SJCRH30 (cell line): ENCODE results near the gene STK35. TPM values are rescaled to one million over a fixed set of nuclear protein-coding genes. Genes with fewer than 3 reads are reported as not detected.

Source experiments
- DNase-seq, 2 experiments: peaks; one replicate each; pipeline ENCODE4 v3.0.0-alpha.2; 2015 to 2020
- H3K27ac ChIP-seq: fragments of 250-450 bp; sonication (Bioruptor Pico); 2 replicates; pipeline ENCODE4 v1.5.1; 2020; ENCODE audit warnings: mild to moderate bottlenecking, moderate library complexity
- H3K27me3 ChIP-seq: fragments of 250-450 bp; sonication (Bioruptor Pico); 2 replicates; pipeline ENCODE4 v1.5.1; 2020; ENCODE audit warnings: mild to moderate bottlenecking, moderate library complexity
- H3K36me3 ChIP-seq: fragments of 250-450 bp; sonication (Bioruptor Pico); 2 replicates; pipeline ENCODE4 v1.5.1; 2020; ENCODE audit warnings: mild to moderate bottlenecking, moderate library complexity
- H3K4me1 ChIP-seq: fragments of 250-450 bp; sonication (Bioruptor Pico); 2 replicates; pipeline ENCODE4 v1.5.1; 2020; ENCODE audit warnings: mild to moderate bottlenecking, moderate library complexity
- H3K4me3 ChIP-seq: fragments of 250-450 bp; sonication (Bioruptor Pico); 2 replicates; pipeline ENCODE4 v1.5.1; 2020; ENCODE audit warnings: mild to moderate bottlenecking, moderate library complexity
- H3K9me3 ChIP-seq: fragments of 250-450 bp; sonication (Bioruptor Pico); replicated peaks from 2 replicates; pipeline ENCODE4 v1.5.1; 2020; ENCODE audit warnings: mild to moderate bottlenecking, moderate library complexity
- total RNA-seq: library from RNA; depleted of rRNA; stranded (reverse); fragments of >200 nt; shearing (Covaris generic); gene quantifications from 2 replicates; pipeline ENCODE4 v1.2.3, GENCODE V29; 2014

Gene STK35
- total RNA-seq, 1 experiment from 2014 or later = 19.1 TPM

GRCh38 chr20:2093159-2093781 lies 8.4 kb upstream of the STK35 start:
- H3K27me3 ChIP-seq = no peaks in the 10 kb centered on the region; the same call in 1 of the 2 replicates
- no peaks in the 10 kb centered on the region for H3K36me3 ChIP-seq

GRCh38 chr20:2093883-2094282 lies 7.7 kb upstream of the STK35 start:
- H3K27ac ChIP-seq = no peak overlapping the region
- no peaks in the 10 kb centered on the region for H3K36me3 ChIP-seq
- H3K4me3 ChIP-seq = no peak overlapping the region
- no peaks in the 10 kb centered on the region; the same call in 1 of the 2 replicates for H3K27me3 ChIP-seq
- no peaks in the 10 kb centered on the region for H3K4me1 ChIP-seq
- peak in 1 of 2 experiments; percentile 11 for DNase-seq
- no peaks in the 10 kb centered on the region for H3K9me3 ChIP-seq

More at GRCh38 chr20:2093159-2093781, 8.4 kb upstream of the STK35 start:
- Histone ChIP-seq H3K4me3 (no peak overlapping the region), H3K9me3 (no peaks in the 10 kb centered on the region), H3K4me1 (no peaks in the 10 kb centered on the region), H3K27ac (no peak overlapping the region)
- DNase-seq = peak in 1 of 2 experiments; percentile 13

GRCh38 chr20:2101865-2102584 lies 398 bp downstream of the STK35 start:
- peak overlapping the region; percentile 99 for H3K27ac ChIP-seq
- peak; percentile 91 for DNase-seq

GRCh38 chr20:2102585-2103460 lies 1.2 kb downstream of the STK35 start:
- peaks cover 3% of the 10 kb centered on the region; the same call in 1 of the 2 replicates for H3K4me1 ChIP-seq
- no peaks in the 10 kb centered on the region for H3K9me3 ChIP-seq
- no peaks in the 10 kb centered on the region; the same call in 1 of the 2 replicates for H3K27me3 ChIP-seq
- H3K27ac ChIP-seq = peak overlapping the region; percentile 99
- DNase-seq = peak; percentile 83 to 91
- peak overlapping the region; percentile 94 for H3K4me3 ChIP-seq
- peaks cover 19% of the 10 kb centered on the region for H3K36me3 ChIP-seq

More at GRCh38 chr20:2101865-2102584, 398 bp downstream of the STK35 start:
- peaks cover 19% of the 10 kb centered on the region for H3K36me3 ChIP-seq
- no peaks in the 10 kb centered on the region; the same call in 1 of the 2 replicates for H3K27me3 ChIP-seq
- no peaks in the 10 kb centered on the region for H3K9me3 ChIP-seq
- H3K4me3 ChIP-seq = peak overlapping the region; percentile 94
- peaks cover 3% of the 10 kb centered on the region; the same call in 1 of the 2 replicates for H3K4me1 ChIP-seq

- DNase-seq = peak in 1 of 2 experiments; percentile 4
Observed at GRCh38 chr20:2103461-2104153, 2.0 kb downstream of the STK35 start.

GRCh38 chr20:2104236-2104635 lies 2.6 kb downstream of the STK35 start:
- H3K27me3 ChIP-seq = no peaks in the 10 kb centered on the region; the same call in 1 of the 2 replicates
- no peak for DNase-seq
- H3K4me3 ChIP-seq = peak overlapping the region; percentile 94
- H3K36me3 ChIP-seq = peaks cover 22% of the 10 kb centered on the region
- H3K9me3 ChIP-seq = no peaks in the 10 kb centered on the region
- H3K27ac ChIP-seq = no peak overlapping the region
- H3K4me1 ChIP-seq = peaks cover 3% of the 10 kb centered on the region; the same call in 1 of the 2 replicates

More at GRCh38 chr20:2103461-2104153, 2.0 kb downstream of the STK35 start:
- H3K27ac ChIP-seq = peak overlapping the region; percentile 99; the same call in 1 of the 2 replicates
- H3K27me3 ChIP-seq = no peaks in the 10 kb centered on the region; the same call in 1 of the 2 replicates
- H3K9me3 ChIP-seq = no peaks in the 10 kb centered on the region
- peaks cover 22% of the 10 kb centered on the region for H3K36me3 ChIP-seq
- peaks cover 3% of the 10 kb centered on the region; the same call in 1 of the 2 replicates for H3K4me1 ChIP-seq
- peak overlapping the region; percentile 94 for H3K4me3 ChIP-seq

GRCh38 chr20:2108498-2108897 lies 6.9 kb downstream of the STK35 start:
- Histone ChIP-seq H3K36me3 (peaks cover 22% of the 10 kb centered on the region), H3K9me3 (no peaks in the 10 kb centered on the region), H3K4me3 (no peak overlapping the region), H3K27me3 (no peaks in the 10 kb centered on the region), H3K27ac (no peak overlapping the region), H3K4me1 (peaks cover 3% of the 10 kb centered on the region; the same call in 1 of the 2 replicates)
- DNase-seq = no peak

- Histone ChIP-seq H3K27me3 (no peaks in the 10 kb centered on the region), H3K27ac (no peak overlapping the region), H3K4me3 (no peak overlapping the region), H3K36me3 (peaks cover 25% of the 10 kb centered on the region), H3K9me3 (no peaks in the 10 kb centered on the region), H3K4me1 (peaks cover 2% of the 10 kb centered on the region; the same call in 1 of the 2 replicates)
- DNase-seq = no peak
Observed at GRCh38 chr20:2108987-2109386, 7.4 kb downstream of the STK35 start.

- no peaks in the 10 kb centered on the region for H3K27me3 ChIP-seq
- no peak for DNase-seq
- no peak overlapping the region for H3K4me3 ChIP-seq
- H3K36me3 ChIP-seq = peaks cover 24% of the 10 kb centered on the region
- no peaks in the 10 kb centered on the region for H3K4me1 ChIP-seq
- H3K9me3 ChIP-seq = no peaks in the 10 kb centered on the region
- no peak overlapping the region for H3K27ac ChIP-seq
Observed at GRCh38 chr20:2109425-2110210, 8.0 kb downstream of the STK35 start.

- no peak overlapping the region for H3K4me3 ChIP-seq
- peaks cover 18% of the 10 kb centered on the region for H3K36me3 ChIP-seq
- H3K4me1 ChIP-seq = no peaks in the 10 kb centered on the region
- no peaks in the 10 kb centered on the region for H3K27me3 ChIP-seq
- no peak for DNase-seq
- H3K27ac ChIP-seq = no peak overlapping the region
- H3K9me3 ChIP-seq = no peaks in the 10 kb centered on the region
Observed at GRCh38 chr20:2112910-2113309, 11.3 kb downstream of the STK35 start.

GRCh38 chr20:2114127-2114959 lies 12.7 kb downstream of the STK35 start:
- H3K4me1 ChIP-seq = no peaks in the 10 kb centered on the region
- DNase-seq = no peak
- no peaks in the 10 kb centered on the region for H3K27me3 ChIP-seq
- peaks cover 27% of the 10 kb centered on the region for H3K36me3 ChIP-seq
- H3K9me3 ChIP-seq = no peaks in the 10 kb centered on the region
- no peak overlapping the region for H3K4me3 ChIP-seq
- no peak overlapping the region for H3K27ac ChIP-seq

- H3K4me1 ChIP-seq = no peaks in the 10 kb centered on the region
- H3K36me3 ChIP-seq = peaks cover 27% of the 10 kb centered on the region
- DNase-seq = no peak
- H3K27ac ChIP-seq = no peak overlapping the region
- H3K9me3 ChIP-seq = no peaks in the 10 kb centered on the region
- no peak overlapping the region for H3K4me3 ChIP-seq
- H3K27me3 ChIP-seq = no peaks in the 10 kb centered on the region
Observed at GRCh38 chr20:2114990-2115681, 13.5 kb downstream of the STK35 start.
